ENCODE results near the gene ARHGEF12. TPM values are rescaled to one million over a fixed set of nuclear protein-coding genes. Genes with fewer than 3 reads are reported as not detected.

ARHGEF12 gene
- total RNA-seq, 1 donor from 2014 or later, result 85.6 TPM

DNA sequence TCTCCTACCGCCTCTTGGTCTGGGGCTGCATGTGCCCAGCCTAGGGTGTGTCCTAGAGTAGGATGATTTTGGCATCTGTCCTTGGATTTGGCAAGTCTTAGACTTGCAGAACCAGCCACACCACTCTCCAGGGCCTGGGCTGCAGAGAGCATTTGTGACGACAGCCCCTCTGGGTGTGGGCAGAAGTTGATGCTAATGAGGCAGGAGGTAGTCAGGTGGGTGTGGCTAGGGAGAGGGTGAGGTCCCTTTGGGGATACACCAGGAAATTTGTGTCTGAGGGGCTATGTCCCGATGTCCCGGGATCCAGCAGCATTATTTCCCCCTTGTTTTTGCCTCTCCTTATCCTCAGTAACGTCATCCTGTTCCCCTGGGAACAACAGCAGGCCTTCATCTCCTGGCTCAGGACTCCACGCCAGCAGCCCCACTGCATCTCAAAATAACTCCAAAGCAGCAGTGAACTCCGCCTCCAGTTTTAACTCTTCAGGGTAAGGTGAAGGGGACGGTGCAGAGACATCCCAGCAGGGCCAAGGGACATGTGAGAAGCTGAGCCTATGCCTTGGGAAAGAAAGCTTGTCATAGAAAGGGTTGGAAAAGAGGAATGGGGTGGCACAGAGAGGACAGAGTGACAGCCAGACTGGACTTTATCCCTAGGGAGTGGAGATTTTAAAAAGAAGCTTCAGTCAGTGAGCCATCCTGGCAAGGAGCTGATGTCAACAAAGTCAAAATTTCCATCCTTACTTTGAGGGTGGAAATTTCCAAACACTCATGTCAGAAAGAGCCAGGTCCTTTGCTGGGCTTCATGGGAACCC is 19.1 kb upstream of the ARHGEF12 start:
- DNase-seq (ENCODE audit: low read depth), result peak; percentile 45

DNA sequence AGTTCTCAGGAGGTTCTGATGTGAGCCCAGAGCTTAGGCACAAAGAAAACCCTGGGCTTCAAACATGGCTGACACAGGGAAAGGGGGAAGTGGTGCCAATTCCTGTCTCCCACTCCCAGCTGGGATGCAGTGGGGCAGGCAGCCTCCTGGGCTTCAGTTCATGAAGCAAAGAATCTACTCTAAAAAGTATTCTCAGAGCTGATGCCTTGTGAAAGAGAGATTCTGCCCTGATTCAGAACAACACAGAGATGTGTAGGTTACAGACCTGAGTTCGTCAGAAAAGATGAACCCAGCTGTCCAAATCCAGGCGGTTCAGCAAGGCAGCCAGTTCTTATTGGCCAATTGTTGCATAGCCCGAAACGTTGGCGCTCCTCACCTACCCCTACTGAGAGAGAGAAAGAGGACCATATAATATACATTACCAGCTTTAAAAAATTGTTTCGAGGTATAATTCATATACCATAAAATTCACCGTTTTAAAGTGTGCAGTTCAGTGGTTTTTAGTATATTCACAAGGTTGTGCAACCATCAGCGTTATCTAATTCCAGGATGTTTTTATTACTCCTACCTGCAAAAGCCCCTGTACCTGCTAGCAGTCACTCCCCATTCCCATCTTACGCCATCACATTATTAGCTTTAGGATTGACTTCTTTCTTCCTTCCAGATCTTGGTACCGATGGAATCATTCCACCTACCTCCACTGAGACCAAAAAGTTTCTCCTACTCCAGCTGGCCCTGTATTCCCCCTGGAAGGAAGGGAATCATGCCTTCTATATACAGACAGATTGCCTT is 18.3 kb upstream of the ARHGEF12 start:
- DNase-seq (ENCODE audit: low read depth), result no peak

DNA sequence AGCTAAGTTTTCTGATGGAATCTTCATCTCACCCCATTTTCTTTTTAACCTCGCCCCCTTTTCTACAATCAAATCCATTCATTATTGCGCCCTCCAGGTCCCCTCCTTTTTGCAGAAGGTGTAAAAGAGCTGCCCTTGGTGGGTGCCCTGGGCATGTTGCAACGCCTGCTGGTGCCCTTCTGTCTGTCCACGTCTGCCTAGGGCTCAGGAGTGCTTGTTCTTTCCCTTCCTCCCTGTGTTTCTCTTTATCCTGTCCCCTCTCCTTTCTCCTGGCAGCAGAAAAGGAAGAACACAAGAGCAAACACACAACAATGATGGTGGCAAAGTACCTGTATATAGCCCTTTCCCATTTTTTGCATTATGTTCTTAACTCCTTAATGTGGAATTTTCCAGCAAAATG is 17.3 kb upstream of the ARHGEF12 start:
- no peak for DNase-seq (ENCODE audit: low read depth)

DNA sequence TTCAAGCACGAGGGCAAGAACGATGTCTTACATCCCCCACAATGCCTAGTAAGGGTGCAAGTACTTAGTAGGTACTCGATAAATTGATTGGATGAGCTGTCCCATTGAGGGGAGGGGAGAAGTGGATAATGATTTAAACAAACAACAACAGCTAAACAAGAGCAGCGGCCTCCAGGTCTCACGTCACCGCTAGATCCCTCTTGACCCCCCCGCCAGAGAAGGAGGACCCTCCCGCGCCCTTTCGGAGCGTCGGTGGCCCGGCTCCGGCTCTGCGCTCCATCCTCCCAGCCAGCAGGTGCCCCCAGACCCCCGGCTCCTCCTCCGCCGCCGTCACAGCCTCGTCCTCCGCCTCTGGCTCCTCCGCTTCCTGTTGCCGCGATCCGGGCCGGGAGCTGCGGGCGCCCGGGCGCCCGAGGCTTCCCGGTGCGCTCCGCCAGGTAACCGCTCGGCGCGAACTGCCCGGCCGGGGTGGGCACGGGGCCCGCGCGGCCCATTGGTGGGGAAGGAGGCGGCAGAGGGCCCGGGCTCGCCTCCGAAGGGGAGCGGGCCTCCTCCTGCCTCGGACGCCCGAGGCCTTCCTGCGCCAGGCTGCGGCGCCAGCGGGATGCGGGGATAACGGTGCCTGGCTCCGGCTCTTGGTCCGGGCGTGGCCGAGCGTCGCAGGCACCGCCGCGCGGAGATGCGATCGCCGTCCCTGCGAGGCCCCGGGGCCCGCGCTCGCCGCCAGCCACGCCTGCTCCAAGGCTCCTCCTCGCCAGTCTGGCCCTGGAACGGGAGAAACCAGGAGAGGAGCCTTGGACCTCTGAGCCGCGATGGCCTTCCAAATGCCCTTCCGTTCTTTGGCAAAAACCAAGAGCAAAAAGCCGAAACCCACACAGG is 11.0 kb upstream of the ARHGEF12 start, which contains the start of gene TLCD5:
TLCD5 (plus strand) TSS at position 368 of the 879 bp plus-strand sequence. CDS start 2,143 bp downstream, outside the sequence.
- DNase-seq (ENCODE audit: low read depth), result peak; percentile 79

DNA sequence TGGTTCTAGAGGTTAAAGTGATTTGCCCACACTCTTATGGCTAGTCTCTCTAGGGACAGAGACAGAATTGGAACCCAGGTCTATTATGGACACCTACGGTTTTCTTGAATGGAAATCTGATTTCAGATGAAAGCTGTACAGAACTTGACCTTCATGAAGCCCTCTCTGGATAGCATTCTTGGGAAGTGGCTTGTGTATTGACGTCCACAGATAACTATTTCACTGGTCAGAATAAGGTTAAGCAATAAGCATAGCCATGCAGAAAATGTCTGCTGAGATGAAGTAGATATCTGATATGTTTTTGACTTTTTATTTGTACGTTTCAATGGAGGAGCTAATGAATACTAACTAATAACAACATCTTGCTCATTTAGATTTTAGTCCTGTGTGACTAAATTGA is 10.0 kb upstream of the ARHGEF12 start:
- DNase-seq (ENCODE audit: low read depth), result peak; percentile 57

DNA sequence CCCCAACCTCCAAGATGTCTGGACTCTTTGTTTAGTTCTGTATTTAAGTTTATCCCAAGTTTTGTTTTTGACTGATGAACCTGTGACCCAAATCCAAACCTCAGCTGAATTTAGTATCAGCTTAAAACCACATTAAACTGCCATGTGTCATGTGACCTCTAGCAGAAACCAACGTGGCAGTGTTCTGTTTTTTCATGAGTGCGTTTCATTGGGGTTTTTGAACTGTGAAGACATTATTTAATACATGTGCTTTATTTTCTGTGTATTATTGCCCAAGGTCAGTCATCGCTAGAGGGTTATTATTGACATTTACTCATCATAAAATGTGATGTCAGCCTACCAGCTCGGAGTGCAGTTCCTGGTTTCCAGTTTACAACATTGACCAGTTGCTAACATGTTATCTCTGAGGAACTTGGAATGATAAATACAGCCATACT is 9.3 kb upstream of the ARHGEF12 start:
- DNase-seq (ENCODE audit: low read depth), result peak; percentile 69

DNA sequence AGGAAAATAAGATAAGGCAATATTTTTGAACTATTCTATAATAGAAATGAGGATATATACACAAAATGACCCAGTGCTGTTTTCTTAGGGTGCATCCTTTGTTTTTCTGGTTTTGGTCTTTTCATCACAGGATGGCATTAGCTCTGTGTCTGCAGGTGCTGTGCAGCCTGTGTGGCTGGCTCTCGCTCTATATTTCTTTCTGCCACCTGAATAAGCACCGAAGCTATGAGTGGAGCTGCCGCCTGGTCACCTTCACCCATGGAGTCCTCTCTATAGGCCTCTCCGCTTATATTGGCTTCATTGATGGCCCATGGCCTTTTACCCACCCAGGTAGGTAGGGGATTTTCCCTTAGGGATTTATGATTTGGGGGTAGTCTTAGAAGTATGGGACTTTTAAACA is 8.9 kb upstream of the ARHGEF12 start:
- DNase-seq (ENCODE audit: low read depth), result no peak

DNA sequence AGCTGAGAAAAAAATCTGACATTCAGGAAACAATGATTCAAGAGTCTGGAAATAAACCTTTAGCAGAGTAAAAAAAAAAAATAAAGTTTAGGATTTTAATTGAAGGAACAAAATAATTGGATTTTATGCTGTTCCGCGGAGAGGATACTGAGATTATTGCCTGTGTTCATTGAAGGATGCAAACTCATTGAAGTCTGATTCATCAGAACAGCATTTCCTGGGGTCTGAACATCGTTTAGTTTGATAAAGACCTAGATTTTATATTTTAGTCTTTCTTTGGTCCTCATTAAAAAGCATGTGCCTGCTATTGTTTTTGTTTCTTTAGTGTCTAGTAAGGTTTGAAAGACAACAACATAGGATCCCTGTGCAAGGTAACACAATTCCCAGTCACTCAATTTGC is 6.7 kb upstream of the ARHGEF12 start:
- no peak for DNase-seq (ENCODE audit: low read depth)

DNA sequence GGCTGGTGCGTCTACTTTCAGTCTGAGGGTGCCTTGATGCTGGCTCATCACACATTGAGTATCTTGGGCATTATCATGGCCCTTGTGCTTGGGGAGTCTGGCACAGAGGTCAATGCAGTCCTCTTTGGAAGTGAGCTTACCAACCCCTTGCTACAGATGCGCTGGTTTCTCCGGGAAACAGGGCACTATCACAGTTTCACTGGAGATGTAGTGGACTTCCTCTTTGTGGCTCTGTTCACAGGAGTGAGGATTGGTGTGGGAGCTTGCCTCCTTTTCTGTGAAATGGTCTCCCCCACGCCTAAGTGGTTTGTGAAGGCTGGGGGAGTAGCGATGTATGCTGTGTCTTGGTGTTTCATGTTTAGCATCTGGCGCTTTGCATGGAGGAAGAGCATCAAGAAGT is 6.2 kb upstream of the ARHGEF12 start:
- DNase-seq (ENCODE audit: low read depth), result no peak

DNA sequence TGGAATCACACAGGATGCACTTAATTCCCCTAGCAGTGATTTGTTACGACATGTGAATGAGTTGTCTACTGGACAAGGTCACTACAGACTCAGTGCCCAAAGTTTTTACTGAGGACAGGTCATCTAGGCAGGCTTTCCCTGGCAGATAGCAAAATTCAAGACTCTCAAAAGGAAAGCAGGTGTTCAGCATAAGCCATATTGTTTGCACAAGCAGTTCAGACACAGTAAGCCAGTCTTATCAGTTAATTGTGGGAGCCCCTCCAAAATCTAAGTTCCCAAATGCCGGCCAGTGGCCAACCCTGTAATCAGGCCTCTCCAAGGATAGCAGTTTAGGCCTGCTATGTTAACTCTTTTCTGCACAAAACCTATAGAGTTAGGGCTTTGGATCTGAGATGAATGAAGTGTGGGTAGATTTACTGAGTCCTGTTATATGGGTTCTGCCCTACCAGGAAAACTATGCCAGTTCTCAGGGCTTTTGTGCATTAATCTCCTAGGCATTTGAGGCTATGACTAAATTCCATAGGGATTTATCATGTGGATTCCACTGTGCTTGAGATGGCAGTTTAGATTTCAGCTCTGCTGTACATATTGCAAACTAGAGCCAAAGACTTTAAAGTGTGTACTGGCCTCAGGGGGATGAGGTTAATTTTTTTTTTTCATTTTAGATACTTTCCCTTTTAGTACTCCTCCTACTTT is 4.8 kb upstream of the ARHGEF12 start:
- peak; percentile 63 for DNase-seq (ENCODE audit: low read depth)

DNA sequence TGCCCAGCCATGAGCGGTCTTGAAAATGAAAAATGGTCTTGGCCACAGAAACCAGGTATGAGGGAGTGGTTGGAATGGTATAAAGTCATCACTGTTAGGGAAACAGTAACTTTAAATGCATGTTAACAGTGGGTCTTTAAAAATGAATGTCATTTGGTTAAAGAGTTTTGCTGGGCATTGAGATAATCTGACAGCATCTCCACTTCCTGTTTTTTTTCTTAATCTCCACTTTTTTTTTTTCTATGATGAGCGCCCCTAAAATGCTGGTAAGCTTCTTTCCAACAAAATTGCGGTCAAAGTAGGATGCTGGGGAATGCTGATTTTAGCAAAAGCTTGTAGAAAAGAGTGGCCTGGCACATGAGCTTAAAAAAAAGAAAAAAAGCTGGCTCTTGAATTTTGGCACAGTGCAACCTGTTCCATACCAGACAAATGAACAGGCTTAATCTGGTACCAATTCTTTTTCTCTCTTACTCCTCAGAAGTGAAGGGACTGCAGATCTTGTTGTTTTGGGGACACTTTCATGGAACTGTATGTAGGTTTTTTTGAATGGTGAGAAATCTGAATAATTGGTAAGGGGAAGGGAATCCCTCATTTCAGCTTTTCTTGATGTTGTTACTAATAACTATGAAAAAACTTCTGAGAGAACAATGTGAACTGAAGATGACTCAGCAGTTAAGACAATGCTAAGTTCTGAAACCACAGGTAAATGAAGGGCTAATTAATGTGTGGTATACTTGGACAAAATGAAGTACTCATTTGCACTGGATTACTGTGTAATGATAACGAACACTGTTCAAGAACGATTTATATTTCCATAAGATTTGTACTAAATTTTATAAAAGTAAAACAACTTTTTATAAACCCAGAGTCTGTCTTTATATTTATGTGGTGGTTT is 3.1 kb upstream of the ARHGEF12 start:
- peak; percentile 46 for DNase-seq (ENCODE audit: low read depth)

DNA sequence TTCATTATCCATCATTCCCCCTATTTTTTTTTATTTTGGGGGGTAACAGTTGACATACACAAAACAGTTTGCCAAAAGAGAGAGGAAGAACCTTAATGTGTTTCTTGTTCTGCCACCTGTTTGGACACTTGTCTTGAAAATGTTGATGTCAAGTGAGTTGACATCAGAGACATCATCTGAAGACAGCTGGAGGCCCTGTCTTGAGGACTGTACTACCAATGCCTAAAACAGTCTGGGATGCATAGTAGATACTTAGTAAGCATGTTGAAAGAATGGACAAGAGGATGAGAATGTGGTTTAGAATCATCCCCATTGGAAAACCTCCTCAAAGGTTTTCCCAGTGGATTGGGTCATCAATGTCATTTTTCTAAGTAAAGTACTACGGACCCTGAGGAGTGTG is 2.4 kb upstream of the ARHGEF12 start:
- DNase-seq (ENCODE audit: low read depth), result peak; percentile 72

DNA sequence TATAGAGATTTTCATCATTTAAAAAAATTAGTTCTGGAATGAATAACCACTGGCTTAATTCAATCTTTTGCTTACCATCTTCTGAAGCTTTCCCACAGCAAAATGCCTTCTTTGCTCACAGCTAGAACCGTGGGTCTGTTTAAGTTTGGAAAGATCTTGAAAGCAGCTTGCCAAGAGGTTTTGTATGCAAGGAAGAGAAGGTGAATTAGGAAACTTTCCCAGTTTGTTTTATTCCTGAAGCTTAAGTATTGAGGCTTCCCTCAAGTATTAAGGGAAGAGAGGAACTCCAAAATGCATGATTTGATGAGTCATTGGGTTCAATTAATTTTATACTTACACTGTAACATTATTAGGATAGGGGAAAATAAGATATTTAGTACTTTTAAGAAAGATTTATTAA is 1.9 kb upstream of the ARHGEF12 start:
- DNase-seq (ENCODE audit: low read depth), result peak; percentile 14

DNA sequence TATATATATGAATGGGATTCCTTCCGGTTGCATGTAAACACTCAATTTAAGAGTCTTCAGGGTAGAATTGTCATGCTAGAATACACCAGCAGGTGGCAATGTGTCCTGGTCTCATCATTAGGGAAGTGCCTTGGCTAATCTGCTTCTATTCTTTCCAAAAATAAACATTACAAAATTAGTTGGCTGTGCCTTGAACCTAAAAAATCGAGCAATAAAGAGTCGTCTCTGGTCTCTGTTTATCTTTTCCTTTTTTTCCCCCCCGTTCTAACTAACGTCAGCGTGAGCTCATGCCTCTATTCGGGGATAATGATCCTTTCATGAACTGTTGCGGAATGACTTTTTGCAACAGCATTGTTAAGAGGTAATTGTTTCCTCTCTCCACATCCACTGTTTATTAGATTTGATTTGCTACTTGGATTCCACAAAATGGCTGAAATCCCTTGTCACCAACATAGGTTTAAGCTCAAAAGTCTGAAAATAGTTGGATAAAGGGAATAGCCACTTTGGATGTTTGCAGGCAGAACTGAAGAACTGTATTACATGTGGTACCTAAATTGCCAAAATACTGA is 1.2 kb upstream of the ARHGEF12 start:
- peak; percentile 93 for DNase-seq (ENCODE audit: low read depth)

DNA sequence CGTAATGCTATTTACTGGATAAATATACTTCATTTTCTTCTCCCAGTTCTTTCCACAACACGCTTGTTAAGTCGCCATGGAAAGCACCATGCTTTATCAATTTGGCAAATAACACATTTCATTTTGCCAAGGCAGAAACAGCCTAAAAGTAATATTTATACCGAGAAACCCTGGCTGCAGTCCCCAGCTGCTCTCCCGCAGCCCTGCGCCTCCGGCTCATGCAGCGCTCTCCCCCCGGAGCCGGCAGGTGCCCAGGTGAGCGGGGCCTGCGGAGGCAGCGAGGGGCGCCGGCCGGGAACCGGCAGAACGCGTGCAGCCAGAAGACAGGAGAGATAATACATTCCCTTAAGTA is 681 bp upstream of the ARHGEF12 start:
- no peak for DNase-seq (ENCODE audit: low read depth)

DNA sequence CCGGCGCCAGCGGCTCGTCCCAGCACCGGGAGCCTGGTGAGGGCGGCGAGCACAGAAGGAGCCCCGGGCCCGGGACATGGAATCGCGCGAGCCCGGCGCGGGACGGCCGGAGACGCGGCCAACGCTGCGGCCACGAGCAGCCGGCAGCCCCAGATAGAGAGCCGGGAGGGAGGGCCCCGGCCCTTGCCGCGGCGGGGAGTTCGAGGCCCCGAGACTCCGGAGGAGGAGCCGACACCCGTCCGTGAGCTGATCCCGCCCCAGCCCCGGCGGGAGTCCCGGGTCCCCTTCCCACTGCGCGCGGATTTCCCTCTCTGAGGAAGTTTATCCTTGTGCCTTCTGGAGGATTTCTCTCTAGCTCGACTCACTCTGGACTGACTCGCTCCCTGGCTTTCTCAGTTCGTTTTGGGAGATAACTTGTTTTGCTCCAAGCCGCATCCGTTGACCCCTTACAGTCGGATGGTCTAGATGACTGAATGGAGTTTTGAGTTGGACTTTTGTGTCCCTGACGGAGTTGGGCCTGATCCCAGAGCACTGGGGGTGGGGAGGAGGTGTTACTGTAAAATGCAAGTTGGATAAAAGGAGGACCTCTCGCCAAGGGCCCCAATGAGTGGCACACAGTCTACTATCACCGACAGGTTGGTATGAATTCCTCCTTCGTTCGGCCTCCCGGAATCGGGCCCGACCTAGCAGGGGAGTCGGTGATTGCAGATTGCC is 585 bp downstream of the ARHGEF12 start:
- peak; percentile 56 for DNase-seq (ENCODE audit: low read depth)

DNA sequence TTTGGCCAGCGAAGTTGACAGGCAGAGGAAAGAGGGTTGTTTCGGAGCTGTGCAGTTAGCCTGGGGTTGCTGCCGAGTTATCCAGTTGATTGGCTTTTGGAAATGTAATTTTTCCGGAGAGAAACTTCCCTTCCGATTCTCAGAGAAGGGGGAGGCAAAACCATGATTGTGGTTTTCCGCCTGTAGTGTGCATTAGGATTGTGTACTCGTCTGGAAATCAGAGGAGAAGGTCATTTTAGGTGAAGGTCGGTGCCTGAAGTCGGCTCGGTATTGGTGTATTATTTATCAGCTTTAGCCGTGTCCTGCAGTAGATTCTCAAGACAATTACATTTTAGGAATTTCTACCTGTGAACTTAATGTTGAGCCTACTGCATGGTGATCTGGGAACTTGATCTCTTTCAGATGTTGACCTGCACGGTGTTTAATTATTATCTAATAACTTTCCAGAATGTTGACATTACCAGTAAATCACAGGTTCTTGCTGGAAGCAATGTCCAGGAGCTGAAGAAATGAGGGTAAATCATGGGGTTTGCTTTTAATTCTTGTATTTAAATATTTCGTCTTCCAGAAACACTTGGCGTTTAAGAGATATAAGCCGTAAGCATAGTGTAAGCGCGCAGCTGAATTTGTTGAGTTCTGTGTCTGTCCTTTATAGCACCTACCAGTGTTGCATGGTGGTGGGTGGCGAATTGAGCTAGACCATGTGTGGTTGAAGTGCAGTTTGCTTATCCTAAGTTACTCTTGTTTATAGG is 1.3 kb downstream of the ARHGEF12 start:
- DNase-seq (ENCODE audit: low read depth), result peak; percentile 44
